Hematopoietic multipotent progenitor cell (in vitro differentiated cells): ENCODE data around the gene RAB18. TPM values are rescaled to one million over a fixed set of nuclear protein-coding genes. Genes with fewer than 3 reads are reported as not detected.
"Not testable (repeated sequence)": the region's sequence is repeated elsewhere in the genome, so short reads cannot be mapped to it uniquely, and the experiment has no call there.

Experiments
- DNase-seq, 3 donors: peaks; one replicate each; pipeline ENCODE4 v3.0.0-alpha.2; 2011 to 2015; ENCODE audit warnings: low read depth in 2 of 3, low spot score in 2 of 3
- total RNA-seq: library from RNA; depleted of rRNA; stranded (reverse); fragments of >200 nt; gene quantifications from one replicate; pipeline ENCODE4 v1.2.3, GENCODE V29; 2012

Gene RAB18
- total RNA-seq, result 10.8 TPM

DNA sequence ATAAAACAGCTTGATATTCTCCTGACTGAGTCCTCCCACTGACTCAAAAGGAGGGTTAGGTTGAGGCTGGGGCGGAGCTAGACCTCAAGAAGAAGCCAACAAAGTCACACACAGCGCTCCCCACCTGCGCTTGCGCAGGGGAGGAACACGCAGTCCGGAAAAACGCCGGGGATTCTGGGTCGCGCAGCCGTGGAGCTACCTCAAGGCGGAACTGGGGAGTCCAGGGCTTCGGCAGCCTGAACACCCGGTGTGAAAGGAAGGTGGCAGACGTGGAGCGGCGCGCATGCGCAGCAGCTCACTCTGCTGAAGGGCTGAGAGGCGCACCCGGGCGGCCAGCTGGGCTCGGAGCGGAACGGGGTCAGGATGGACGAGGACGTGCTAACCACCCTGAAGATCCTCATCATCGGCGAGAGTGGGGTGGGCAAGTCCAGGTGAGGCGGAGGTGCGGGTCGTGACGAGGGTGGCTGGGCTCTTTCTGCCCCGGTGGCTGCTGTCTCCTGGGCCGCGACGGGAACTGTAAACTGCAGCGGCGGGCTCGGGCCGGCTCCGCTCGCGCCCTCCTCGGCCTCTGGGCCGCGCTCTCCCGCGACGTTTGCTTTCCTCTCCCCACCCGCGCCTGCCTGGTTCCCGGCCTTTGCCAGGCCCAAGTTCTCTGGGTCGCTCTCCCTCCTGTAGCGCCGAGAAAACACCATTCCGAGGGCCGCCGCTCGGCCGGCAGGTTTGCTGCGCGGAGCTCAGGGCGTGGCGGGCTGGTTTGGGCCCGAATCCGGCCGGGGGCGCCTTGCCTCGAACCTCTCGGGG, at the start of gene RAB18:
Gene RAB18 (plus strand): TSS at position 298 of the 801 bp plus-strand sequence. CDS start 66 bp downstream, at position 364.
- peak; percentile 97 to 100 (median 99) for DNase-seq

DNA sequence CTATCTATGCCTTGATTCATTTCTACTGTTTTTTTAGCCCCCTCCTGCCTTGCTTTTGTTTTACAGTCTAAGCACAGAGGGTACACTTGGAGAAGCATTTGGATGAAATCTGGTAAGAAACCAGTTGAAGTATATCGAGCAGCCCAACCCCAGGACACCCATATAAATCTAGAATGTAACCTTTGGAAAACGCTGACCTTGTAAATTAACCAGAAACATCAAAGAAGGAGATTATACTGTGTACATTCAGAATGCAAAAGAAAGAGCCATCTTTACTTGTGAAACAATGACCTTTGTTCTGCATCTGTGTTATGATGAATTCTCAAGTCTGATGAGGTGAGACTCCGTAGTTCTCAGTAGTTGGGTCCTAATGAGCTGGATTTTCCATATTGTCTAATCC, 49.3 kb upstream of the RAB18 start:
- DNase-seq, result no peak

GRCh38 chr10:27457261-27457945, 46.7 kb upstream of the RAB18 start:
- no peak for DNase-seq

DNA sequence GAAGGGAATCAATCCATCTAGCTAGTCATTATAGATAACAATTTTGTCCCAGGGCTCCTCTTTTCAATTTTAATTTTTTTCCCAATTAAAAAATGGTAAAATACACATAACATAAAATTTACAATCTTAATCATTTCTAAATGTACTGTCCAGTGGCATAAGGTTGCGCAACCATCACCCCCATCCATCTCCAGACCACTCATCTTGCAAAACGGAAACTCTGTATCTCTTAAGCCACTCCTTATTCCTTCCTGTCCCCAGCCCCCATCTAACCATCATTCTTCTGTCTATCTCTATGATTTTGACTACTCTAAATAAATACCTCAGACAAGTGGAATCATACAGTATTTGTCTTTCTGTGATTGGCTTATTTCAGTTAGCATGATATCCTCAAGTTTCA, 46.1 kb upstream of the RAB18 start:
- peak in 1 of 3 donors; percentile 41 for DNase-seq

DNA sequence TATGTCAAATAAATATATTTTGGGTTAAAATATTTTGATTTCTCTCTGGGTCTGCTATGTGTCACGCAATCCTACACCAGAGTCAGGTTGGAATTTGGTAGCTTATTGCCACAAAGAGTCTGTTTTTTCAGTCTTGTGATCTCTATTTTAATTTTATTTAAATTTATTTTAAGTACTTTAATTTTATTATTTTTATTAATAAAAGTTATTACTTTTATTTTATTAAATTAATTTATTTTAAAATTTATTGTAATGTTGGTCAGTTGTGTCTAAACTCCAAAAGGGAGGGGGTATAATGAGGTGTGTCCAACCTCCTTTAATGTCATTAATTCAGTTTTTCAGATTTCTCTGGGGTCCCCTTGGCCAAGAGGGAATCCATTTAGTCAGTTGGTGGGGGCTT, 42.8 kb upstream of the RAB18 start:
- DNase-seq, result no peak

DNA sequence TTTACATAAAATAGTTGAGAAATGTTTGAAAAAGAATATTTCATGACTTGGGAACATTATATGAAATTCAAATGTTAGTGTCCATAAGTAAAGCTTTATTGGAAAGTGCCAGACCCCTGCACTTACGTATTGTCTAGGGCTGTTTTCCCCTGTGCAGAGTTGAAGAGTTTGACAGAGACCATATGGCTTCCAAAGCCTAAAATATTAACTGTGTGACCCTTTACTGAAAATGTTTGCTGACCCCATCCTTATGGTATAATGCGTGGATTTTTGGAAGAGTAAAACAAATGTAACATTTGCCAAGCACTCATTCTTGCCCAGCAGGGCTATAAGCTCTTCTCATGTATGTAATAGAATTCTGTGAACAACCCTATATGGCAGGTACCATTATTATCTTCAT, 40.1 kb upstream of the RAB18 start:
- DNase-seq, result no peak

GRCh38 chr10:27464993-27465392, 39.1 kb upstream of the RAB18 start:
- peak in 1 of 3 donors; percentile 27 for DNase-seq

DNA sequence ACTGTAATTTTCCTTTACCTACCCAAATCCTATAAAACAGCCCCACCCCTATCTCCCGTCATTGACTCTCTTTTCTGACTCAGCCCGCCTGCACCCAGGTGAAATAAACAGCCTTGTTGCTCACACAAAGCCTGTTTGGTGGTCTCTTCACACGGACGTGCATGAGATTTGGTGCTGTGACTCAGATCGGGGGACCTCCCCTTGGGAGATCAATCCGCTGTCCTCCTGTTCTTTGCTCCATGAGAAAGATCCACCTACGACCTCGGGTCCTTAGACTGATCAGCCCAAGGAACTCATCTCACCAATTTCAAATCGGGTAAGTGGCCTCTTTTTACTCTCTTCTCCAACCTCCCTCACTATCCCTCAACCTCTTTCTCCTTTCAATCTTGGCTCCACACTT, 38.5 kb upstream of the RAB18 start:
- DNase-seq, result not testable (repeated sequence)

GRCh38 chr10:27470885-27471284, 33.2 kb upstream of the RAB18 start:
- no peak for DNase-seq

DNA sequence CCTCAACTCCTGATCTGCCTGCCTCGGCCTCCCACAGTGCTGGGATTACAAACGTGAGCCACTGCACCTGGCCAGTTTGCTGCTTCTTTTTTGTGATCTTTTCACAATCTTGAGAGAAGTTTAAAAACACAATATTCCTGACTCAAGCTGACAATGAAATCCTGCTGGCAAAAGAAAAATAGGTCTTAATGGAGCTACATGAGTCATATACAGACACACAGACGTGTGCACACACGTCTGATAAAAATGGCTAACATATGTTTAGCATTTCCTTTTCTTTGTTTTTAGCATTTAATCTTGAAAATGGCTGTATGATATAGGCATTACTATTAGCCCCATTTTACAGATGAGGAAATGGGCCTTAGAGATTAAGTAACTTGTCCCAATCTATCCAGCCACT, 29.4 kb upstream of the RAB18 start:
- no peak for DNase-seq

DNA sequence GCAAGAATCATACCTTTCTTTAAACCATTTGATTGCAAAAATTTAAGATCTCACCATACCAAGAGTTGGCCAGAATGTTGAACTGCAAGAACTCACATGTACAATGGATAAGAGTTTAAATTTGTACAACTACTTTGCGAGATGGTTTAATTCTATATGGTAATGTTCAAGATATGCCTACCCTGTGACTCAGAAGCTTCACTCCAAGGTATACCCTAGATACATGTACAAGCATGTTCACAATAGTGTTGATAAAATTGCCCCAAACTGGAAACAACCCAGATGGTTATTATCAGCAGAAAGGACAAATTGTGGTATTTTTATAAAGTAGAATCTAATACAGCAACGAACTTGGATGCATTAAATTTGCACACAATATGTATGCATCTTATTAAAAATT, 25.1 kb upstream of the RAB18 start:
- no peak for DNase-seq

DNA sequence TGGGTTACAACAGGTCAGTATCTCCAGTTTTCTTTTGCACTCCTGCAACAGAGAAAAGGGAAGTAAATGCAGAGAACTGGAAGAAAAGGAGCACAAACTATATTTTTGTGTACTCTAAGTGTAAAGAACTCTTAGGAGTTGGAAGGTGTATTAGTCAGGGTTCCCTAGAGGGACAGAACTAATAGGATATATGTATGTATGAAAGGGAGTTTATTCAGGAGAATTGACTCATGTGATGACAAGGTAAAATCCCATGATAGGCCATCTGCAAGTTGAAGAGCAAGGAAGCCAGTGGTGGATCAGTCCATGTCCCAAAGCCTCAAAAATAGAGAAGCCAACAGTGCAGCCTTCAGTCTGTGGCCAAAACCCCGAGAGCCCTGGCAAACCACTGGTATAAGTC, 22.6 kb upstream of the RAB18 start:
- DNase-seq, result peak in 1 of 3 donors; percentile 21

DNA sequence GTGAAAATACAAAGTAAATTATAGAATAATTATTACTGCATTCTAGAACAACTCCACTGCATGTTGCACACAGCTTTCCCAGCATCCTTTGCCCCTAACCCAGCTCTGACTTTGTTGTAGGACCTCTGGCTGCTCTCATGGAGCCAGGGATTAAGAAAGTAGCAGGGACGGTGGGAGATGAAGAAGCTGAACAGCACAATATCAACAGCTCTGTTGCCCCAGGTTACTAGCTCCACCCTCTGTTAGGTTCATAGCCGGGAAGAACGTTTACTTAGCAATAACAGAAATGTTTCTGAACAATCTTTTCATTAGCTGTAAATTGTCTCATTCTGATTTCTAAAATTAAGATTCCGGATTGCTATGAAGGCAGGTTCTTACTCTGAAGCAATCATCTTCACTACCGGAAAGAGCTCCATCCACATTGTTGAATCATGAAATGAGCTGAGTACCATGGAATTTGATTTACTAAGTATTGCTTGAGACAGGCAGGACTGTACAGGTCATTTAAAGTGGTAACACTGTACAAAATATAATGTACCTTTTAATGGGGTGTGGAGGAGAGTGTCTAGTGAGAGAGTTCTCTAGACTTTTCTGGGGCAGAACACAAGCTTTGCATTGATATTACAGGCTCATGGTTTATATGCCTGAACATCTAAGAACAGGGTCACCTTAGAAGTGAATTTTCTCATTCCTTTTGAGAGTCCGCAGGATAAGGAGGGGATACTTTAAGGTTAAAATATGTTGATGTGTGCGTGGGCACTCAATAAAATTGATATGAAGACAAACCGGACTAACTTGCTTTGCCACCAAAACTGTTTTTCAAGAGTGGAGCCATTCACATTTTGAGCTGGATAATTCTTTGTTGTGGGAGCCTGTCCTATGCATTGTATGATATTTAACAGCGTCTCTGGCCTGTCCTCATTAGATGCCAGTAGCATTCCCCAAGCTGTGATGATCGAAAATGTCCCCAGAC, 20.8 kb upstream of the RAB18 start:
- DNase-seq, result no peak

DNA sequence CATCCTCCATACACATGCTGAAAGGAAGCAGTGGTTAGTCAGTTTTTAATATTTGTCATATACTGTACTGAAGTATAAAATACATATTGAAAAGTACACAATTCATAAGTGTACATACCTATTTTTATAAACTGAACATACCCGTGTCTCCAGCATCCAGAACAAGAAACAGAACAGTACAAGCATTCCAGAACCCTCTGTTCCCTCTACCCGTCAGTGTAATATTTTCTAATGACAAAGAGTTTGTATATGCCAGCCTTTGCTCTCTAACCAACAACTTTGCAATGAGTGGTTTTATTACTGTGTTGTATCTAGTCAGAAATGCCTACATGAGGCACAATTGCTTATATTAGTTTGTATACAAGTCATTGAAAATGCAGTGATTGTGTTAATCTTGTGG, 18.7 kb upstream of the RAB18 start:
- no peak for DNase-seq

DNA sequence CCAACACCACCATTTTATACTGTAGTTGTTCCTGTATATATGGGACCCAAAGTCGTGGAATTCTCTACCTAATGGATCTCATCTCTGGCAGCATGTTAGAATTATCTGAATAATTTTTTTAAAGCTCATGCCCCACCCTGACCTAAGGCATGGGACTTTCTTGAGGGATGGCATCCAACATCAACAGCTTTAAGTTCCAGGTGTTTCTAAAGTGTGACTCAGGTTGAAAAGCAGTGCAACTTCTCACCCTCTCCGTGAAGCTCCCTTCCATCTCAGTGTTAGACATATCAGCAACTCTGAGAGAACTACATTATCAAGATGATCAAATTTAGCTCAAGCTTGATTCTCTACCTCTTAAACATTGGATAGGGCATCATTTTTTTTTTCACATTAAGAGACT, 18.1 kb upstream of the RAB18 start:
- DNase-seq, result no peak

GRCh38 chr10:27490807-27491206, 13.3 kb upstream of the RAB18 start:
- DNase-seq, result no peak

- DNase-seq, result peak in 1 of 3 donors; percentile 62
These were observed 9.8 kb upstream of the RAB18 start for GRCh38 chr10:27494116-27494805.

DNA sequence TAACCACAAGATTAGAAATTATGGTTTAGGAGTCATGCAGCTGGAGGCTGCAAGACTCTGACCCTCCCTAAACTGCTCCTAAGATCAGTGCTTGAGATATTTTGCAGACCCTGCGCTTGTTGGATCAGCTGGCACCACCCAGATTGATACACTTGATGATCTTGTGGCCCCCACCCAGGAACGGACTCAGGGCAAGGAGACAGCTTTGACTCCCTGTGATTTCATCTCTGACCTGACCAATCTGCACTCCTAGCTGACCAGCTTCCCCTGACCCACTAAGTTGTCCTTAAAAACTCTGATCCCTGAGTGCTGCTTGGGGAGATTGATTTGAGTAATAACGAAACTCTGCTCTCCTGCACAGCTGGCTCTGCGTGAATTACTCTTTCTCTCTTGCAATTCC, 8.0 kb upstream of the RAB18 start:
- DNase-seq, result no peak

DNA sequence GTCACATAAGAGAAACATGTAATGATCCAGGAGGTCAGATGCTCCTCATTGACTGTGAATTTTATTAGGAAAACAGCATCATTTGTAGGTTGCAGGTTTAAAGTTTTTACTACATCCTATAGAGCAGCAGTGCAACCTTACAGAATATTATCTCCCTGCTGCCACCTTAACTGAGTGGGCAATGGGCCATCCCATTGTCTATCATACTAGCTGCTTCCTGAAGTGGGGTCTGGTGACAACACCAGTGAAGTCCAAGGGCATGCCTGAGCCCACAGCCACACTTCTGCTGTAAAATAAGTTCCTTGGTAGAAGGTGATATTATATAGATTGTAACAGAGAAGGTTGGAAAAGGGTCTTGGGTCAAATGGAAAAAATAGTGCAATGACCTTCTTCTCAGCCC, 4.0 kb upstream of the RAB18 start:
- DNase-seq, result no peak

- DNase-seq, result no peak
These were observed 3.2 kb upstream of the RAB18 start for GRCh38 chr10:27500886-27501285.
